Natural killer cell treated with Interleukin-12 subunit alpha and Interleukin-12 subunit beta and Interleukin-15 and Interleukin-18, amount 100 ng/mL, for 72 hours (primary cell): ENCODE results near the gene ADRA2B. TPM values are rescaled to one million over a fixed set of nuclear protein-coding genes. Genes with fewer than 3 reads are reported as not detected.

Experiments
- ATAC-seq, 2 donors: fragments of 150-1000 bp; cut with Tn5 transposase in 1 of 2; sonication (Bioruptor Pico), chemical (Tn5 transposase) in 1 of 2; 2 replicates each; pipeline ENCODE4 v1.10.0; 2021
- DNase-seq: peaks from one replicate; pipeline ENCODE4 v3.0.0; 2022; ENCODE audit warnings: low spot score
- H3K27ac Mint-ChIP-seq, 2 donors: 1 replicate in 1 of 2; 2 replicates in 1 of 2; pipeline ENCODE4 v1.8.0; 2022; ENCODE audit warnings: mixed read lengths in 2 of 2, mild to moderate bottlenecking in 1 of 2, moderate library complexity in 1 of 2
- H3K27me3 Mint-ChIP-seq, 2 donors: 1 replicate in 1 of 2; 2 replicates in 1 of 2; pipeline ENCODE4 v1.8.0; 2022; ENCODE audit warnings: mixed read lengths in 2 of 2
- H3K36me3 Mint-ChIP-seq: one replicate; pipeline ENCODE4 v1.8.0; 2022; ENCODE audit warnings: mixed read lengths
- H3K4me1 Mint-ChIP-seq, 2 donors: 1 replicate in 1 of 2; 2 replicates in 1 of 2; pipeline ENCODE4 v1.8.0; 2022; ENCODE audit warnings: low read depth in 2 of 2, mixed read lengths in 2 of 2, mild to moderate bottlenecking in 1 of 2
- H3K4me3 Mint-ChIP-seq: one replicate; pipeline ENCODE4 v1.8.0; 2022; ENCODE audit warnings: mixed read lengths
- H3K9me3 Mint-ChIP-seq: 2 replicates; pipeline ENCODE4 v1.8.0; 2022; ENCODE audit warnings: mixed read lengths
- total RNA-seq, 2 donors: library from RNA; stranded (reverse); gene quantifications; one replicate each; pipeline ENCODE4 v1.2.3, GENCODE V29; 2022

Gene ADRA2B
- total RNA-seq, 2 donors from 2014 or later, result not detected

DNA sequence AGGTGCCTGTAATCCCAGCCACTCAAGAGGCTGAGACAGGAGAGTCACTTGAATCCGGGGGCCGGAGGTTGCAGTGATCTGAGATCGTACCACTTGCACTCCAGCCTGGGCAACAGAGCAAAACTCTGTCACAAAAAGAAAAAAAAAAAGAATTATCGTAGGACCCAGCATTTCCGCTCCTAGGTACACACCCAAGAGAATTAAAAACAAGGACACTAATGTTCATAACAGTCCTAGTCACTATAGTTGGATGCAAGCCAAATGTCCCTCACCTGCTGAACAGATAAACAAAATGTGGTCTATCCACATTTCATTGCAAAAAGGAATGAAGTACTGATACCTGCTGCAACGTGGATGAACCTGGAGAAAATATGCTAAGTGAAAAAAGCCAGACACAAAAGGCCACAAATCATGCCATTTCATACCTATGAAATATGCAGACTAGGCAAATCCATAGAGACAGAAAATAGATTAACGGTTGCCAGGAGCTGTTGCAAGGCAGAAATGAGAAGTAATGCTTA, 21.2 kb downstream of the ADRA2B start:
- H3K4me1 Mint-ChIP-seq, result no peaks in the 10 kb centered on the region
- no peaks in the 10 kb centered on the region for H3K9me3 Mint-ChIP-seq
- H3K4me3 Mint-ChIP-seq, result no peak overlapping the region
- peaks cover 4 to 12% of the 10 kb centered on the region in 2 donors for H3K27me3 Mint-ChIP-seq
- H3K36me3 Mint-ChIP-seq, result no peaks in the 10 kb centered on the region
- ATAC-seq (no peak), DNase-seq (no peak)
- no peak overlapping the region for H3K27ac Mint-ChIP-seq

DNA sequence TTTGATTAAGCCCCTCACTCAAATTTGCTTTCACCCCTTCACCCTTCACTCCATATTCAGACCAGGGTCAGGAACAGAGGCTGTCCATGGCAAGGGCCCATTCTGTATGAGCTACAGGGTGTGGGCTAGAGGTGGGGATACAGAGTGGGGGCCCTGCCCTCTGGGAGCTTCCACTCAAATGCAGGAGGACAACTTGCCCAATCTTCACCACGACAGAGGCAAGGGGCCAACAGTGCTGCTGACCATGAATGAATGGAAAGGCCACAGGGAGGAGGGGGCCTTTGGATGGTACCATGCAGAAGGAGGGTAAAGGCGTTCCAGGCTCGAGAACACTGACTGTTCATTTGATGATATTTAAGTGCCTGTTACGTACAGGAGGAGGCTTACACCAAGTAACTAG, 22.8 kb downstream of the ADRA2B start:
- Mint-ChIP-seq H3K27ac (no peak overlapping the region), H3K36me3 (no peaks in the 10 kb centered on the region), H3K9me3 (no peaks in the 10 kb centered on the region), H3K4me1 (no peaks in the 10 kb centered on the region), H3K4me3 (no peak overlapping the region), H3K27me3 (peaks cover 4 to 12% of the 10 kb centered on the region in 2 donors)
- ATAC-seq (no peak), DNase-seq (no peak)

DNA sequence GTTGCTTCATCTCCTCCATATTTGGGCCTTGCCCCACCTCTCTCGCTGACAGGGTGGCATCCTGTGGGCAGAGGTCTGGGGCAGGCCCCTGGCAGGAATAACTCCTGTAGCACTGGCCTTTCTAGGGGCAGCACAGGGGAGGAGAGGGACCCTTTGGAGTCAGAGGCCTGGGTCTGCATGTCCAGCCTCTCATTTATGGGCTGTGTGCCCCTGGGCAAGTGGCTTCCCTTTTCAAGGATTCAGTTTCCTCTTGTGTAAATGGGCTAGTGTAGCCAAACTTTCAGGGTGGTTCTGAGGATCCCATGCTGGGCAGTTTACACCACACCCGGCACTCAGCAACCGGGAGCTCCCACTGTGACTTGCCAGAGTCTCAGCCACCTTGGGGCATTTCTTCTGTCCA, 23.4 kb downstream of the ADRA2B start:
- ATAC-seq, result no peak
- no peak overlapping the region for H3K27ac Mint-ChIP-seq
- DNase-seq, result no peak
- no peak overlapping the region for H3K4me3 Mint-ChIP-seq
- H3K9me3 Mint-ChIP-seq, result no peaks in the 10 kb centered on the region
- no peaks in the 10 kb centered on the region for H3K36me3 Mint-ChIP-seq
- no peaks in the 10 kb centered on the region for H3K4me1 Mint-ChIP-seq
- peaks cover 4 to 12% of the 10 kb centered on the region in 2 donors for H3K27me3 Mint-ChIP-seq

- Mint-ChIP-seq H3K9me3 (no peaks in the 10 kb centered on the region), H3K36me3 (no peaks in the 10 kb centered on the region), H3K4me3 (no peak overlapping the region), H3K27me3 (peaks cover 4 to 12% of the 10 kb centered on the region in 2 donors), H3K4me1 (no peaks in the 10 kb centered on the region), H3K27ac (no peak overlapping the region)
- ATAC-seq (peak in 1 of 2 donors; percentile 11), DNase-seq (no peak)
Observed at GRCh38 chr2:96092573-96092877, 23.8 kb downstream of the ADRA2B start.

DNA sequence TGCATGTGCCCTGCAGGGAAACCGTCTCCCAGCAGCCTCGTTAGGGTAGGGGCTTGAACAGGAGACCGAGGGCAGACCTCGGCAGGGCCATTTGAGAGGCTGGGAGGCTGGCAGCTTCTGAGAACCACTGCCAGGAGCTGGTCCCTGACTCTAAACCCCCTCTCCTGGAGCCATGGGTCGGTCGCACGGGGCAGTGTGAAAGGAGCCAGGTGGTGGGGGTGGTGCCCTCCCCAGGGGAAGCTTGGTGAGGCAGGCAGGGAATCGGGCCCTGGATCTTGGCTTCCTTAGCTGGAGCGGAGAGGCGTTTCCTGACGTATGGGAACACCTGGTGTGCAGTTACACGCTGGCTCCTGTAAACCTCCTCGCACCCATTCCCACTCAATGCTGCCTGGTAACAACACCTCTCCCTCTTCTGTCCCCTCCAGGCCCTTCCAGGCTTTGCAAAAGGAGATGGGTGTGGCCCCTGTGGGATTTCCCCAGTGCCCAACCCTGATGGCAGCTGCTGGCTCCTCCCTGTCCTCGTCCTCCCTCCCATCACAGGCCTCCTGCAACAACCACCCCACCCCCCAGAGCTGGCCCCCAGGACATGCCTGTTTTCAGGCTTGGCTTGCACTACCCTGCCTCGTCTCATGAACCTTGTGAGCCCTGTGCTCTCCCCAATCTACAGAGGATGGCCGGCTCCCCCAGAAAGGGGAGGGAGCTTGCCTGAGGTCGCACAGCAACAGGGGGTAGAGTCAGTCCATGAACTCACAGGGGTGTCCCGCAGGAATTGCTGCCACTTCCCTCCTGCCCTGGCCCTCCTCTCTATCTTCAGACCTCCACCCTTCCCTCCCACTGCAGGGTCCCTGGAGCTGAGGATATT, 24.4 kb downstream of the ADRA2B start:
- H3K27me3 Mint-ChIP-seq, result peaks cover 4 to 12% of the 10 kb centered on the region in 2 donors
- H3K36me3 Mint-ChIP-seq, result no peaks in the 10 kb centered on the region
- no peak for DNase-seq
- H3K4me1 Mint-ChIP-seq, result no peaks in the 10 kb centered on the region
- H3K9me3 Mint-ChIP-seq, result no peaks in the 10 kb centered on the region
- no peak overlapping the region for H3K27ac Mint-ChIP-seq
- ATAC-seq, result peak in 1 of 2 donors; percentile 11
- H3K4me3 Mint-ChIP-seq, result no peak overlapping the region

DNA sequence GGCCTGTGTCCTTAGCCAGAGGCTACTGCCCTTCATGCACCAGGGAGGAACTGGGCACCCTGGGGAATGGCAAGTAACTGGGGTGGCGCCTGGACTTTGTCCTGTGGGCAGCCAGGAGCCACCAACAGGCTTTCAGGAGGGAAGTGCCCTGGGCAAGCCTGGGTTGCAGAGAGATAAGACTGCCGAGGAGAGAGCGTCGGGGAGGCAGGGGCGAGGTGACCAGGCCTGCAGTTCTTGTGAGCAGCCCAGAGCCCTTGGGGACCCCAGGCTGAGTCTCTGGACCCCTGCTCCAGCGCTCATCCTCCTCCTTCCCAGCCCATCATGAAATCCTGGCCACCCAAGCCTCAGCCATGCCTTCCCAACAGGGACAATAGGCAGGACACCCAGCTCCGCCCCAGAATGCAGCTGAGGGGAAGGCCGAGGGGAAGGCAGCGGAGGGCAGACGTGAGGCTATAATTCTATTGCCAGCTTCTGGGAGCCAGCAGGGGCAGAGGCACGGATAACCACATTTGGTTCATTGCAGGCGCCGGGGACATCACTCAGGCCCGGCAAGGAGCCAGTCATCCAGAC, 25.1 kb downstream of the ADRA2B start:
- Mint-ChIP-seq H3K4me3 (no peak overlapping the region), H3K4me1 (no peaks in the 10 kb centered on the region), H3K36me3 (no peaks in the 10 kb centered on the region), H3K9me3 (no peaks in the 10 kb centered on the region), H3K27ac (no peak overlapping the region), H3K27me3 (peaks cover 4 to 9% of the 10 kb centered on the region in 2 donors)
- ATAC-seq (no peak), DNase-seq (no peak)

DNA sequence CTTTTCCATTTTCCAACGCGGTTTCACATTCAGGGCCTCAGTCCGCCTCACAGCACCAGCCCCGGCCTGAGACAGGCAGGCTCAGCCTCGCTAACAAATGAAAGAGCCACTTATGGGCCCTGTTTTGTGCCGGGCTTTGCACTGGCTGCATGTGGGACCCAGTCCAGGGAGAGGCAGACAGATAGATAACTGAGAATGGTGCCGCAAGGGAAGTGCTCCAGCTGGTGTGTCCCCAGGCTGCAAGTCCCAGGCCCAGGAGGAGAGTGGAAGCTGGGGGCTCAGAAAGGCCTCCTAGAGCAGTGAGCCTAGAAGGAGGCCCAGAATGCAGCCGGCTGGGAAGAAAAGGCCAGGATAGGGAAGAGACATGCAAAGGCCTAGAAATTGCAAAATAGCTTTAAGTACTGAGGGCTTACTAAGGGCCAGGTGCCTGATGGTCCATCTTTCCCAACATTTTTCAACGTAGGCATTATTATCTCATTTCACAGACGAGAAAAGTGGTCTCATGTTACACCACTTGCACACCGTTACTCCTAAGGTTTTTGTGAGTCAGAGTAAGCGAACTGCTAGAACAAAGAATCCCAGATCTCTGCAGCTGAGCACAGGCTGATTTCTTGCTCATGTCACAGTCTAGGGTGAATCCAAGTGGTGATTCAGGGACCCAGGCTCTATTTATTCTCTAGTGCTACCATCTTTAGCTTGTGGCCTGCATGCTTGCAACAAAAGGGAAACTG, 26.0 kb downstream of the ADRA2B start:
- no peak overlapping the region for H3K27ac Mint-ChIP-seq
- H3K4me1 Mint-ChIP-seq, result no peaks in the 10 kb centered on the region
- H3K27me3 Mint-ChIP-seq, result peaks cover 2 to 8% of the 10 kb centered on the region in 2 donors
- no peak overlapping the region for H3K4me3 Mint-ChIP-seq
- ATAC-seq (no peak), DNase-seq (no peak)
- H3K9me3 Mint-ChIP-seq, result no peaks in the 10 kb centered on the region
- no peaks in the 10 kb centered on the region for H3K36me3 Mint-ChIP-seq

DNA sequence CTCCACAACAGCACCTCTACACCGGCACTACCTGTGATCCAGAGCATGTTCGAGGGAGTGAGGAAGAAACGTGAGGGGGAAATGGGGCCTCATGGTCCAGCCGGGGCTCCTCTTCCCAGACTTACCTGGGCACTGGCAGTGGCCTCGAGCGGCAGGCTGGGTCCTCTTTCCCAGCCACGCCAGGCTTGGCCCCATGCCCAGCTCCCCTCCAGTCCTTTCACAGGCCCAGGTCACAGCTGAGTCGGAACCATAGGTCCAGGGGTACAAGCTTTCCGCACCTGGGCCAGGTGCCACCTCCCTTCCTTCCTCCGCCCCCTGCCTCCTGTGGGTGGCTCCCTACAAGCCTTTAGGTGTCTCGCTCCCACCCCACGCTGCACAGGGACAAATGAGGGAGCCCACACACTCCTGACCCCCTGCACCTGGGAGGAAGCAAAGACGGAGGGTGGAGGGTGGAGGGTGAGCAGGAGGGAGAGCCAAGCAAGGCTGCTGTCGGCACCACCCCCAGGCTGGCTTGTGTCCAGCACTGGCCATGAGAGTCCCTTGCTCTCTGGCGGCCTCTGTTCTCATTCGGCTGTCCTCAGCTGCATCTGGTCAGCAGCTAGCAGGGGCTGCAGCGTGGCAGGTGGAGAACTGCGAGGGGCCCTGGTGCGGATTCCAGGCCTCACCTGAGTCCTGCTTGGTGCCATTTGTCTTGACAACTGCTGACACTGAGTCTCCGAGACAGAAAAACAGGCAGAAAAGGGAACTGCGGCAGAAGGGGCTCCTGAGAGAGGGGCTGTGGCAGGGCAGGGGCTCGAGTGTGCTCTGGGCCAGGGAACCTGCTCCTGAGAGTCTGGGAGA, 26.8 kb downstream of the ADRA2B start:
- ATAC-seq, result no peak
- H3K4me3 Mint-ChIP-seq, result no peak overlapping the region
- H3K27ac Mint-ChIP-seq, result no peak overlapping the region
- H3K27me3 Mint-ChIP-seq, result peaks cover 0 to 7% of the 10 kb centered on the region in 2 donors
- H3K36me3 Mint-ChIP-seq, result no peaks in the 10 kb centered on the region
- no peak for DNase-seq
- H3K9me3 Mint-ChIP-seq, result no peaks in the 10 kb centered on the region
- no peaks in the 10 kb centered on the region for H3K4me1 Mint-ChIP-seq

- Mint-ChIP-seq H3K27me3 (peaks cover 0 to 3% of the 10 kb centered on the region in 2 donors), H3K4me3 (no peak overlapping the region), H3K9me3 (no peaks in the 10 kb centered on the region), H3K36me3 (no peaks in the 10 kb centered on the region), H3K4me1 (no peaks in the 10 kb centered on the region), H3K27ac (no peak overlapping the region)
- DNase-seq (no peak), ATAC-seq (no peak)
Observed at GRCh38 chr2:96088340-96089335, 27.7 kb downstream of the ADRA2B start.

DNA sequence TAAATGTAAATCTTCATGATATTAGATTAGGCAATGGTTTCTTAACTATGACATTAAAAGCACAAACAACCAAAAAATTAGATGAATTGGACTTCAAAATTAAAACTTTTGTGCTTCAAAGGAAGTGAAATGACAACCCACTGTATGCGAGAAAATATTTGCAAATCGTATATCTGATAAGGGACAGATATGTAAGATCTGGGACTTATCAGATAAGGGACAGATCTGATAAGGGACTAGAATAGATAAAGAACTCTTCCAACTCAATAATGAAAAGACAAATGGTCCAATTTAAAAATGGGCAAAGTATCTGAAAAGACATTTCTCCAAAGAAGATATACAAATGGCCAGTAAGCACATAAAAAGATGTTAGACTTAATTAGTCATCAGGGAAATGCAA, 29.2 kb downstream of the ADRA2B start:
- Mint-ChIP-seq H3K27ac (no peak overlapping the region), H3K27me3 (peaks cover 0 to 2% of the 10 kb centered on the region in 2 donors), H3K36me3 (no peaks in the 10 kb centered on the region), H3K9me3 (no peaks in the 10 kb centered on the region), H3K4me3 (no peak overlapping the region), H3K4me1 (no peaks in the 10 kb centered on the region)
- DNase-seq, result no peak
- ATAC-seq, result no peak

- Mint-ChIP-seq H3K27me3 (peaks cover 0 to 2% of the 10 kb centered on the region in 2 donors), H3K4me3 (no peak overlapping the region), H3K9me3 (no peaks in the 10 kb centered on the region), H3K27ac (no peak overlapping the region), H3K4me1 (no peaks in the 10 kb centered on the region), H3K36me3 (no peaks in the 10 kb centered on the region)
- DNase-seq (no peak), ATAC-seq (no peak)
Observed at GRCh38 chr2:96085541-96086355, 30.6 kb downstream of the ADRA2B start.
